ENCODE measurements around the gene XCR1. TPM values are rescaled to one million over a fixed set of nuclear protein-coding genes. Genes with fewer than 3 reads are reported as not detected.
A peak's percentile ranks its signal among the peaks of the same experiment; 100 is the strongest.

XCR1 gene
- total RNA-seq, 1 experiment from 2014 or later: not detected

- Mint-ChIP-seq H3K27ac (ENCODE audit: low read depth, unreplicated experiment) (no peak overlapping the region), H3K4me1 (ENCODE audit: insufficient read depth, unreplicated experiment) (no peaks in the 10 kb centered on the region), H3K9me3 (ENCODE audit: unreplicated experiment) (peaks cover 18% of the 10 kb centered on the region), H3K4me3 (ENCODE audit: unreplicated experiment) (no peak overlapping the region), H3K36me3 (ENCODE audit: insufficient read depth, unreplicated experiment) (no peaks in the 10 kb centered on the region), H3K27me3 (ENCODE audit: insufficient read depth, unreplicated experiment) (no peaks in the 10 kb centered on the region)
- intact Hi-C loops (cut with micrococcal nuclease): no loop called here
- DNase-seq (ENCODE audit: unreplicated experiment): no peak
- BruUV-seq (replicated peaks): no TSS peak
- POLR2A ChIA-PET: interaction anchor here (0.6 kb wide), 1 partner anchor 55 kb away, joined by 3 read pairs; no protein-coding TSS in a partner anchor
- CTCF ChIA-PET: interaction anchor here (0.6 to 1.2 kb wide), 2 partner anchors 51 to 1001 kb away, joined by 3 to 4 read pairs; no protein-coding TSS in a partner anchor
- no peak for TF ChIP-seq CTCF (IDR thresholded peaks at IDR 0.05; ENCODE audit: unreplicated experiment)
Measured at GRCh38 chr3:46027736-46028397, 584 bp upstream of the XCR1 start.

- POLR2A ChIA-PET: interaction anchor here (0.7 kb wide), 1 partner anchor 16 kb away, joined by 8 read pairs; no protein-coding TSS in a partner anchor
Measured at GRCh38 chr3:46025139-46025538, 2.1 kb downstream of the XCR1 start.

DNA sequence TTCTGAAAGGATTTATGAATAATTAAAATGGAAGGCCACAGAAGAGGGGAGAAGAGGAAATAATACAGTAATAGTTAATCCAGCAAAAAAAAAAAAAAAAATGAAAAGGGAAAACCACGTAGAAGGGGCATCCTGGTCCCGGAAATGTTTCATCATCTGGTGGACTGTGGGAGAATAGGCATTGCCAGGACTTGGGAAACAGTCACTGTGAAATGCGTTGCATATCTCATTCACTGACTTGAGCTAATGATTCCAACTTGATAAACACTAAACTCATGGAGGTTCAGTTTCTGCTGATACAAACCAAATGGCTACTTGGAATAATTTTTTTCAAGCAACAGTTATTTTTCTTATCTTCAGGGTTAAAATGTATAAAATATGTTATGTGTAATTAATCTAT is 3.2 kb downstream of the XCR1 start:
- ChIA-PET CTCF (no interaction called here), POLR2A (interaction anchor here (1.1 to 1.2 kb wide), 2 partner anchors 17 to 30 kb away, joined by 5 read pairs; no protein-coding TSS in a partner anchor)
- BruUV-seq (replicated peaks): no TSS peak
- TF ChIP-seq CTCF (IDR thresholded peaks at IDR 0.05; ENCODE audit: unreplicated experiment): no peak
- Mint-ChIP-seq H3K4me3 (ENCODE audit: unreplicated experiment) (no peak overlapping the region), H3K4me1 (ENCODE audit: insufficient read depth, unreplicated experiment) (no peaks in the 10 kb centered on the region), H3K9me3 (ENCODE audit: unreplicated experiment) (peaks cover 18% of the 10 kb centered on the region), H3K27me3 (ENCODE audit: insufficient read depth, unreplicated experiment) (no peaks in the 10 kb centered on the region), H3K36me3 (ENCODE audit: insufficient read depth, unreplicated experiment) (no peaks in the 10 kb centered on the region), H3K27ac (ENCODE audit: low read depth, unreplicated experiment) (no peak overlapping the region)
- DNase-seq (ENCODE audit: unreplicated experiment): peak; percentile 40
- intact Hi-C loops (cut with micrococcal nuclease): no loop called here

More at GRCh38 chr3:46025139-46025538, 2.1 kb downstream of the XCR1 start:
- H3K36me3 Mint-ChIP-seq (ENCODE audit: insufficient read depth, unreplicated experiment): no peaks in the 10 kb centered on the region
- CTCF ChIA-PET: interaction anchor here (0.6 to 0.9 kb wide), 2 partner anchors 53 to 326 kb away, joined by 3 read pairs; no protein-coding TSS in a partner anchor
- intact Hi-C loops (cut with micrococcal nuclease): no loop called here
- TF ChIP-seq CTCF (IDR thresholded peaks at IDR 0.05; ENCODE audit: unreplicated experiment): no peak
- no TSS peak for BruUV-seq (replicated peaks)
- no peaks in the 10 kb centered on the region for H3K27me3 Mint-ChIP-seq (ENCODE audit: insufficient read depth, unreplicated experiment)
- no peak for DNase-seq (ENCODE audit: unreplicated experiment)
- H3K9me3 Mint-ChIP-seq (ENCODE audit: unreplicated experiment): peaks cover 18% of the 10 kb centered on the region
- H3K4me3 Mint-ChIP-seq (ENCODE audit: unreplicated experiment): no peak overlapping the region
- no peaks in the 10 kb centered on the region for H3K4me1 Mint-ChIP-seq (ENCODE audit: insufficient read depth, unreplicated experiment)
- H3K27ac Mint-ChIP-seq (ENCODE audit: low read depth, unreplicated experiment): no peak overlapping the region

DNA sequence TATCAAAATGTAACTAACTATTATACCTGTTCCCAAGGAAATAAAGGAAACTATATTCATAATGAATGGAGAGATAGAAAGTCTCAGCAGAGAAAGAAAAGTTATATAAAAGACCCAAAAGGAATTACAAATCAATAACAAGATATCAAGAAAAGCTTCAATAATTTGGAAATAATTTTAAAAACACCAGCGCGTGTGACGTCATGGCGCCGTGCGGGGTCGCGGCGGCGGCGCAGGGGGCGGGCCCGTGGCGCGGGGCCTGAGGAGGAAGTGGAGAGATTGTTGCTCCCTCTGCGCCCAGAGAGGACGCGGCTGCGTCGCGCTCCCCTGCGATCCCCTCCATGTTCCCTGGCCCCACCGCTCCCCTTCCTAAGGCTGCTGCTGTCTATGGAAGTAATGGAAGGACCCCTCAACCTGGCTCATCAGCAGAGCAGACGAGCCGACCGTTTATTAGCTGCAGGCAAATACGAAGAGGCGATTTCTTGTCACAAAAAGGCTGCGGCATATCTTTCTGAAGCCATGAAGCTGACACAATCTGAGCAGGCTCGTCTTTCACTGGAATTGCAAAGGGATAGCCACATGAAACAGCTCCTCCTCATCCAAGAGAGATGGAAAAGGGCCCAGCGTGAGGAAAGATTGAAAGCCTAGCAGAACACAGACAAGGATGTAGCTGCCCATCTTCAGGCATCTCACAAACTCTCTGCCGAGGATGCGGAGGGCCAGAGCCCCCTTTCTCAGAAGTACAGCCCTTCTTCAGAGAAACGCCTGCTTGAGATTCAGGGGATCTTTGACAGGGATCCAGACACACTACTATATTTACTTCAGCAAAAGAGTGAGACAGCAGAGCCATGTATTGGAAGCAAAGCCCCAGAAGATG is 4.1 kb downstream of the XCR1 start:
- no peak for TF ChIP-seq CTCF (IDR thresholded peaks at IDR 0.05; ENCODE audit: unreplicated experiment)
- Mint-ChIP-seq H3K9me3 (ENCODE audit: unreplicated experiment) (peaks cover 12% of the 10 kb centered on the region), H3K27ac (ENCODE audit: low read depth, unreplicated experiment) (no peak overlapping the region), H3K27me3 (ENCODE audit: insufficient read depth, unreplicated experiment) (no peaks in the 10 kb centered on the region), H3K4me3 (ENCODE audit: unreplicated experiment) (no peak overlapping the region), H3K36me3 (ENCODE audit: insufficient read depth, unreplicated experiment) (no peaks in the 10 kb centered on the region), H3K4me1 (ENCODE audit: insufficient read depth, unreplicated experiment) (no peaks in the 10 kb centered on the region)
- no peak for DNase-seq (ENCODE audit: unreplicated experiment)
- ChIA-PET CTCF (no interaction called here), POLR2A (interaction anchor here (0.6 to 1.2 kb wide), 3 partner anchors 14 to 29 kb away, joined by 3 to 5 read pairs (median 5); no protein-coding TSS in a partner anchor)
- BruUV-seq (replicated peaks): no TSS peak
- intact Hi-C loops (cut with micrococcal nuclease): no loop called here
